Panc1 (cell line): ENCODE measurements around the gene CDAN1. TPM values are rescaled to one million over a fixed set of nuclear protein-coding genes. Genes with fewer than 3 reads are reported as not detected.

Experiments used
- ATAC-seq: fragments of 200-7000 bp; cut with Tn5 transposase; 2 replicates; pipeline ENCODE4 v1.9.1; 2020; ENCODE audit warnings: mild to moderate bottlenecking, moderate library complexity
- BruUV-seq: library from RNA; stranded (reverse); fragments of 400-500 nt; replicated peaks from 2 replicates; lab custom pipeline; 2021; lab: Mats Ljungman, UMichigan
- CTCF ChIA-PET: fragments of 300-600 bp; sonication (Branson Sonifier 250); formaldehyde crosslinking; loops from one replicate; lab custom pipeline; 2022; ENCODE audit warnings: antibody characterized with exemption; lab: Charles Lee
- POLR2A ChIA-PET: fragments of 300-600 bp; sonication (Branson Sonifier 250); formaldehyde crosslinking; loops from one replicate; lab custom pipeline; 2022; ENCODE audit warnings: antibody characterized with exemption; lab: Charles Lee
- DNase-seq: peaks from one replicate; pipeline ENCODE4 v3.0.0-alpha.2; 2010; ENCODE audit warnings: low read depth, low spot score
- H3K27ac ChIP-seq: 2 replicates; pipeline ENCODE4 v1.5.1; 2011; ENCODE audit warnings: mild to moderate bottlenecking, low read length, inconsistent platforms
- H3K27me3 ChIP-seq: fragments of 200-500 bp; sonication (Bioruptor generic); 2 replicates; pipeline ENCODE4 v1.6.0; 2014; ENCODE audit warnings: low read length, inconsistent platforms; ENCODE audit not compliant: control insufficient read depth, insufficient read depth
- H3K36me3 ChIP-seq: fragments of 200-500 bp; sonication (Bioruptor generic); 2 replicates; pipeline ENCODE4 v1.5.1; 2014; ENCODE audit warnings: inconsistent platforms, mild to moderate bottlenecking, low read length, moderate library complexity; ENCODE audit not compliant: control insufficient read depth, insufficient read depth
- H3K4me1 ChIP-seq: 2 replicates; pipeline ENCODE4 v1.5.1; 2011; ENCODE audit warnings: inconsistent platforms, mild to moderate bottlenecking, low read length, moderate library complexity; ENCODE audit not compliant: control insufficient read depth, insufficient read depth
- H3K4me3 ChIP-seq, 2 experiments: 2 replicates each; pipeline ENCODE4 v1.5.1; 2011 to 2012; ENCODE audit warnings: low read depth in 2 of 2, low read length in 2 of 2, mild to moderate bottlenecking in 2 of 2, inconsistent platforms in 1 of 2, moderate library complexity in 1 of 2
- H3K9me3 ChIP-seq: fragments of 200-500 bp; sonication (Bioruptor generic); 2 replicates; pipeline ENCODE4 v1.5.1; 2014; ENCODE audit warnings: low read depth, mild to moderate bottlenecking, inconsistent platforms, low read length, moderate library complexity; ENCODE audit not compliant: control insufficient read depth, insufficient read depth
- CTCF ChIP-seq: fragments of 450-650 bp; IDR thresholded peaks from 2 replicates; pipeline ENCODE4 v1.5.1; 2017; ENCODE audit warnings: mild to moderate bottlenecking
- POLR2AphosphoS5 ChIP-seq: IDR thresholded peaks from 2 replicates; pipeline ENCODE4 v1.6.1; 2012; ENCODE audit warnings: mild to moderate bottlenecking, low read depth, low read length, moderate library complexity
- REST ChIP-seq, 2 experiments: IDR thresholded peaks; 2 replicates each; pipeline ENCODE4 v1.6.1; 2011 to 2012; ENCODE audit warnings: low read depth in 2 of 2, control low read depth in 1 of 2, low read length in 1 of 2, mild to moderate bottlenecking in 1 of 2, moderate library complexity in 1 of 2; ENCODE audit not compliant: insufficient read depth in 1 of 2
- SIN3A ChIP-seq: IDR thresholded peaks from 2 replicates; pipeline ENCODE4 v1.6.1; 2012; ENCODE audit warnings: low read depth, mild to moderate bottlenecking, low read length, moderate library complexity, borderline replicate concordance; ENCODE audit not compliant: insufficient read depth
- TCF7L2 ChIP-seq: IDR thresholded peaks from 2 replicates; pipeline ENCODE4 v1.6.1; 2011; ENCODE audit warnings: mild to moderate bottlenecking, low read depth, low read length, inconsistent platforms
- in situ Hi-C: cut with HindIII; loops from 2 replicates; pipeline ENCODE4 v1.10.0; 2016; ENCODE audit warnings: low sequenced_read_pairs, low pct_unique_long_range_greater_than_20kb
- intact Hi-C: fragments of 100-400 bp; cut with micrococcal nuclease; formaldehyde crosslinking; loops from one replicate; pipeline ENCODE4 v1.10.0; 2022; ENCODE audit not compliant: unreplicated experiment
- total RNA-seq: library from RNA; stranded (reverse); gene quantifications from one replicate; pipeline ENCODE4 v1.2.1, GENCODE V29; 2021; ENCODE audit not compliant: unreplicated experiment

CDAN1 gene
- total RNA-seq, 1 experiment from 2014 or later: 41.1 TPM

GRCh38 chr15:42724276-42724675 lies 12.7 kb downstream of the CDAN1 start:
- Histone ChIP-seq H3K36me3 (no peaks in the 10 kb centered on the region; the same call in none of the 2 replicates), H3K9me3 (no peaks in the 10 kb centered on the region), H3K27ac (no peak overlapping the region), H3K4me1 (no peaks in the 10 kb centered on the region), H3K4me3 (no peak overlapping the region), H3K27me3 (no peaks in the 10 kb centered on the region)
- BruUV-seq: TSS peak; percentile 51
- ATAC-seq (no peak), DNase-seq (no peak)
- in situ Hi-C loops (no loop called here), intact Hi-C loops (no loop called here)
- TF ChIP-seq SIN3A: no peak
- TF ChIP-seq CTCF: no peak
- no peak for TF ChIP-seq TCF7L2
- no peak for TF ChIP-seq POLR2AphosphoS5
- TF ChIP-seq REST (IDR thresholded peaks at IDR 0.05; ENCODE audit: insufficient read depth in 1 of 2, low read depth in 2 of 2, low read length in 1 of 2): no peak
- POLR2A ChIA-PET: interaction anchor here (0.6 kb wide), 2 partner anchors 10 to 469 kb away, joined by 3 read pairs; no protein-coding TSS in a partner anchor
- CTCF ChIA-PET: no interaction called here

GRCh38 chr15:42723068-42723467 lies 13.9 kb downstream of the CDAN1 start:
- intact Hi-C loops: no loop called here

More at GRCh38 chr15:42723068-42723467, 13.9 kb downstream of the CDAN1 start:
- Histone ChIP-seq H3K27me3 (no peaks in the 10 kb centered on the region), H3K4me1 (no peaks in the 10 kb centered on the region), H3K27ac (no peak overlapping the region), H3K36me3 (no peaks in the 10 kb centered on the region; the same call in none of the 2 replicates), H3K9me3 (no peaks in the 10 kb centered on the region), H3K4me3 (no peak overlapping the region)
- CTCF ChIA-PET: no interaction called here
- POLR2A ChIA-PET: no interaction called here
- TF ChIP-seq REST (IDR thresholded peaks at IDR 0.05; ENCODE audit: insufficient read depth in 1 of 2, low read depth in 2 of 2, low read length in 1 of 2) (no peak), POLR2AphosphoS5 (no peak; the same call in 1 of the 2 replicates), CTCF (no peak), TCF7L2 (no peak), SIN3A (no peak)
- ATAC-seq: no peak
- in situ Hi-C loops: no loop called here
- DNase-seq: no peak
- no TSS peak for BruUV-seq
